ENCODE data around the gene TMEM144. TPM values are rescaled to one million over a fixed set of nuclear protein-coding genes. Genes with fewer than 3 reads are reported as not detected.
A peak's percentile ranks its signal among the peaks of the same experiment; 100 is the strongest.

TMEM144 gene
- total RNA-seq = under 1 TPM in 1 of 2 experiments, not detected in 1; 0.29 TPM

- POLR2A ChIA-PET = no interaction called here
Measured at GRCh38 chr4:158209825-158210807, at the start of gene TMEM144. TSS of gene TMEM144 (plus strand) at chr4:158210486. CDS start at chr4:158212668, 2,182 bp downstream.

GRCh38 chr4:158161551-158162354 is 48.5 kb upstream of the TMEM144 start:
- no peak for DNase-seq
- CTCF ChIA-PET = interaction anchor here (2.3 kb wide), 1 partner anchor 9 kb away, joined by 8 read pairs; no protein-coding TSS in a partner anchor
- Mint-ChIP-seq H3K4me1 (ENCODE audit: low read depth) (no peaks in the 10 kb centered on the region), H3K27ac (no peak overlapping the region), H3K27me3 (peaks cover 3% of the 10 kb centered on the region), H3K9me3 (no peaks in the 10 kb centered on the region), H3K4me3 (no peak overlapping the region), H3K36me3 (no peaks in the 10 kb centered on the region)
- intact Hi-C loops (cut with micrococcal nuclease) = no loop called here
- POLR2A ChIA-PET = no interaction called here

More at GRCh38 chr4:158209825-158210807, at the start of gene TMEM144:
- H3K36me3 Mint-ChIP-seq = no peaks in the 10 kb centered on the region
- H3K27me3 Mint-ChIP-seq = peaks cover 23% of the 10 kb centered on the region
- intact Hi-C loops (cut with micrococcal nuclease) = no loop called here
- CTCF ChIA-PET = no interaction called here
- peaks cover 13% of the 10 kb centered on the region for H3K4me1 Mint-ChIP-seq (ENCODE audit: low read depth)
- H3K27ac Mint-ChIP-seq = no peak within 1 kb of the TSS
- H3K9me3 Mint-ChIP-seq = peaks cover 6% of the 10 kb centered on the region
- DNase-seq = peak; percentile 69
- peak within 1 kb of the TSS; percentile 67 for H3K4me3 Mint-ChIP-seq

GRCh38 chr4:158162631-158163030 is 47.7 kb upstream of the TMEM144 start:
- ChIA-PET CTCF (no interaction called here), POLR2A (no interaction called here)
- Mint-ChIP-seq H3K36me3 (no peaks in the 10 kb centered on the region), H3K4me1 (ENCODE audit: low read depth) (no peaks in the 10 kb centered on the region), H3K4me3 (no peak overlapping the region), H3K27ac (no peak overlapping the region), H3K9me3 (no peaks in the 10 kb centered on the region), H3K27me3 (peaks cover 3% of the 10 kb centered on the region)
- no peak for DNase-seq
- intact Hi-C loops (cut with micrococcal nuclease) = no loop called here

- H3K9me3 Mint-ChIP-seq = no peaks in the 10 kb centered on the region
- H3K27ac Mint-ChIP-seq = no peak overlapping the region
- H3K27me3 Mint-ChIP-seq = peaks cover 3% of the 10 kb centered on the region
- H3K36me3 Mint-ChIP-seq = no peaks in the 10 kb centered on the region
- no peak for DNase-seq
- CTCF ChIA-PET = interaction anchor here (0.6 to 1.1 kb wide), 2 partner anchors 8 to 91 kb away, joined by 3 to 4 read pairs; no protein-coding TSS in a partner anchor
- H3K4me3 Mint-ChIP-seq = no peak overlapping the region
- POLR2A ChIA-PET = no interaction called here
- no peaks in the 10 kb centered on the region for H3K4me1 Mint-ChIP-seq (ENCODE audit: low read depth)
- intact Hi-C loops (cut with micrococcal nuclease) = no loop called here
Measured at GRCh38 chr4:158163941-158164767, 46.1 kb upstream of the TMEM144 start.

GRCh38 chr4:158164768-158165213 is 45.5 kb upstream of the TMEM144 start:
- H3K36me3 Mint-ChIP-seq = no peaks in the 10 kb centered on the region
- H3K4me1 Mint-ChIP-seq (ENCODE audit: low read depth) = no peaks in the 10 kb centered on the region
- H3K27ac Mint-ChIP-seq = no peak overlapping the region
- no peak overlapping the region for H3K4me3 Mint-ChIP-seq
- intact Hi-C loops (cut with micrococcal nuclease) = no loop called here
- POLR2A ChIA-PET = no interaction called here
- no peak for DNase-seq
- CTCF ChIA-PET = no interaction called here
- no peaks in the 10 kb centered on the region for H3K9me3 Mint-ChIP-seq
- H3K27me3 Mint-ChIP-seq = peaks cover 6% of the 10 kb centered on the region

GRCh38 chr4:158166701-158167100 is 43.6 kb upstream of the TMEM144 start:
- intact Hi-C loops (cut with micrococcal nuclease) = no loop called here
- ChIA-PET CTCF (no interaction called here), POLR2A (no interaction called here)
- Mint-ChIP-seq H3K4me3 (no peak overlapping the region), H3K36me3 (no peaks in the 10 kb centered on the region), H3K4me1 (ENCODE audit: low read depth) (peaks cover 4% of the 10 kb centered on the region), H3K27me3 (peaks cover 16% of the 10 kb centered on the region), H3K9me3 (no peaks in the 10 kb centered on the region), H3K27ac (no peak overlapping the region)
- DNase-seq = no peak

GRCh38 chr4:158168606-158169005 is 41.7 kb upstream of the TMEM144 start:
- Mint-ChIP-seq H3K27ac (no peak overlapping the region), H3K4me3 (no peak overlapping the region), H3K36me3 (no peaks in the 10 kb centered on the region), H3K4me1 (ENCODE audit: low read depth) (peaks cover 8% of the 10 kb centered on the region), H3K9me3 (no peaks in the 10 kb centered on the region), H3K27me3 (peaks cover 17% of the 10 kb centered on the region)
- intact Hi-C loops (cut with micrococcal nuclease) = no loop called here
- no peak for DNase-seq
- POLR2A ChIA-PET = no interaction called here
- CTCF ChIA-PET = interaction anchor here (0.6 kb wide), 1 partner anchor 1115 kb away, joined by 3 read pairs; no protein-coding TSS in a partner anchor

- no peak for DNase-seq
- ChIA-PET CTCF (interaction anchor here (0.6 kb wide), 1 partner anchor 1114 kb away, joined by 3 read pairs; no protein-coding TSS in a partner anchor), POLR2A (no interaction called here)
- H3K9me3 Mint-ChIP-seq = no peaks in the 10 kb centered on the region
- no peaks in the 10 kb centered on the region for H3K36me3 Mint-ChIP-seq
- H3K27ac Mint-ChIP-seq = no peak overlapping the region
- H3K4me1 Mint-ChIP-seq (ENCODE audit: low read depth) = peaks cover 8% of the 10 kb centered on the region
- H3K4me3 Mint-ChIP-seq = no peak overlapping the region
- H3K27me3 Mint-ChIP-seq = peaks cover 17% of the 10 kb centered on the region
- intact Hi-C loops (cut with micrococcal nuclease) = no loop called here
Measured at GRCh38 chr4:158169506-158169905, 40.8 kb upstream of the TMEM144 start.

GRCh38 chr4:158169931-158170690 is 40.2 kb upstream of the TMEM144 start:
- no peak for DNase-seq
- Mint-ChIP-seq H3K4me3 (no peak overlapping the region), H3K36me3 (no peaks in the 10 kb centered on the region), H3K27me3 (peaks cover 17% of the 10 kb centered on the region), H3K27ac (no peak overlapping the region), H3K4me1 (ENCODE audit: low read depth) (peaks cover 8% of the 10 kb centered on the region), H3K9me3 (no peaks in the 10 kb centered on the region)
- ChIA-PET POLR2A (no interaction called here), CTCF (interaction anchor here (0.8 to 2.5 kb wide), 3 partner anchors 10 to 104 kb away, joined by 3 to 9 read pairs (median 8); no protein-coding TSS in a partner anchor)
- intact Hi-C loops (cut with micrococcal nuclease) = no loop called here

GRCh38 chr4:158170691-158171561 is 39.4 kb upstream of the TMEM144 start:
- Mint-ChIP-seq H3K36me3 (no peaks in the 10 kb centered on the region), H3K27me3 (peaks cover 17% of the 10 kb centered on the region), H3K4me1 (ENCODE audit: low read depth) (peaks cover 8% of the 10 kb centered on the region), H3K4me3 (no peak overlapping the region), H3K9me3 (no peaks in the 10 kb centered on the region), H3K27ac (no peak overlapping the region)
- peak; percentile 39 for DNase-seq
- POLR2A ChIA-PET = interaction anchor here (0.6 kb wide), 1 partner anchor 567 kb away, joined by 3 read pairs; no protein-coding TSS in a partner anchor
- CTCF ChIA-PET = interaction anchor here (0.8 to 2.5 kb wide), 6 partner anchors 9 to 178 kb away, joined by 3 to 9 read pairs (median 5); no protein-coding TSS in a partner anchor
- intact Hi-C loops (cut with micrococcal nuclease) = no loop called here

All from activated CD4-positive, alpha-beta memory T cell treated with anti-CD3 and anti-CD28 coated beads for 36 hours (primary cell).